Measurements from ENCODE around the gene DENND1A.
A peak's percentile ranks its signal among the peaks of the same experiment; 100 is the strongest.

DENND1A gene

DNA sequence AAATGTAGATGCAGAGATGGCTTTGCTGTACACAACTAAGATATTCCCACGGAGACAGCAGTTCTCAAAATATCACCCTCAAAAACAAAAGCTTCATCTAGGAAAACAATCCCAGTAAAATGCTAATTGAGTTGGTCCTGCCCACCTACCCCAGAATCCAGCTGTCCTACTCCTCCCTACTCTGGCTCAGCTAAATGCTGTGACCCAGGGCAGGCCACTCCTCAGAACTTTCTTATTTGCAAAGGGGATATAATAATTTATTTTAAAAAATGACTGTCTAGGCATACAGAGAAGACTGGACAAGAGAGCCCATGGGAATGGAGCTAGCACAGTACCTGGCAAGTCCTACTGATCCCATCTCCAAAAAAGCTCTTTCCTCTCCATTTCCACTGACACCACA is 411.6 kb downstream of the DENND1A start:
- peak; percentile 20 for DNase-seq

DNA sequence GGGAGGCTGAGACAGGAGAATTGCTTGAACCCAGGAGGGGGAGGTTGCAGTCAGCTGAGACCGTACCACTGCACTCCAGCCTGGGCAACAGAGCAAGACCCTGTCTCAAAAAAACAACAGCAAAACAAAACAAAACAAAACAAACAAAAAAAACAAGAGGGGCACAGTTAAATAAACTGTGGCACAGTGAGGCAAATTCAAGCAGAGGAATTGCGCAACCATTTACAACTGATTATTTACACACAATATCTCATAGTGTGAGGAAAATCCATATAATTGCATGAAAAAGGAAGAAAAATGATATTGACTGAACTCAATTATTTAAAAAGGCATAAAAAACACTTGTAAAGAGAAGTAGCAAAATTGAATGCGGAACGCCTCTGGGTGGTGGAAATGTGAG is 412.4 kb downstream of the DENND1A start:
- no peak for DNase-seq

- DNase-seq, result peak; percentile 22
These were observed 415.2 kb downstream of the DENND1A start for GRCh38 chr9:123514766-123515165.

- DNase-seq, result peak; percentile 49
These were observed 416.4 kb downstream of the DENND1A start for GRCh38 chr9:123513554-123513953.

DNA sequence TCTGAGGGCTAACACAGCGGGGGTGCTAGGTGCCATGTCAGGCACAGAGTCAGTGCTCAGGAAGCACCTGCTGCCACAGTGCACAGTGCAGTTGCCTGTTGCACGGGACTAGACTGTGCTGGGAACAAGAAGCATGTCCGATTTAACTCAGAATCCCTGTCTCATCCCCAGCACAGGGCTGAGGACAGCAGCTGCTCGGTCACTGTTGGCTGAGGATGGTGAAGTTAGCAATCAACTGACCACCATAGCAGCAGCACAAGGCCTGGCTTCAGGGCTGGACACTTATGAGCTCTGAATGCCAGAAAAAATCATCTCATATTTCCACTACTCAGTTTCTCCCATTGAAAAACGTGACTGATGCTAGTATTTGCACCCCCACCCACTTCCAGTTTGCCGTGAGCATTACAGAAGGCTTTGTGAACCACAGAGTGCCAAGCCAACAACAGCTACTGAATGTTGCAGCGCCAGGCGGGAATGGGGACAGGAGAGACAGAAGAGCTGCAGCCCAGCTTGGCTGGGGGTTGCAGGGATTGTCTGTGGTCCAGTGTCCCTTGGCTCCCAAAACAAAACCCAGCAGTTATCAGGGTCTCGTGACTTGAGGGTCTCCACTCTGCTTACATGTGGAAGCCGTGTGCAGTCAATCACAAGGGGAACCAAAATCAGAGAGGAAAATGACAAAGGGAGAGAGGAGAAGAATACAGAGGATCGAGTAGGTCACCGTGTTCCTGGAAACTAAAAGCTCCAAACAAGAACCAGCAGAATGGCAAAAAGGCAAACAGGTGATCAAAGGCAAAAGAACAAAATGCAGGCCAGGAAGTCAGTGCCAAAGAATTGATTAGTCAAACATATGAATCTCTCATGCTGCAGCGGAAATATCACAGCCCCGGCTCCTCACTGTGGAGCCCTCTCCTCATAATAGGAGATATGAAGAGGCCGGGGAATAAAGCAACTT is 418.3 kb downstream of the DENND1A start:
- no peak for DNase-seq

GRCh38 chr9:123509646-123510045 is 420.3 kb downstream of the DENND1A start:
- no peak for DNase-seq

GRCh38 chr9:123508048-123508447 is 421.9 kb downstream of the DENND1A start:
- no peak for DNase-seq

GRCh38 chr9:123505496-123505895 is 424.4 kb downstream of the DENND1A start:
- DNase-seq, result no peak

- DNase-seq, result no peak
These were observed 429.6 kb downstream of the DENND1A start for GRCh38 chr9:123500336-123500735.

GRCh38 chr9:123497830-123498229 is 432.1 kb downstream of the DENND1A start:
- DNase-seq, result no peak

GRCh38 chr9:123495731-123496130 is 434.2 kb downstream of the DENND1A start:
- DNase-seq, result no peak

DNA sequence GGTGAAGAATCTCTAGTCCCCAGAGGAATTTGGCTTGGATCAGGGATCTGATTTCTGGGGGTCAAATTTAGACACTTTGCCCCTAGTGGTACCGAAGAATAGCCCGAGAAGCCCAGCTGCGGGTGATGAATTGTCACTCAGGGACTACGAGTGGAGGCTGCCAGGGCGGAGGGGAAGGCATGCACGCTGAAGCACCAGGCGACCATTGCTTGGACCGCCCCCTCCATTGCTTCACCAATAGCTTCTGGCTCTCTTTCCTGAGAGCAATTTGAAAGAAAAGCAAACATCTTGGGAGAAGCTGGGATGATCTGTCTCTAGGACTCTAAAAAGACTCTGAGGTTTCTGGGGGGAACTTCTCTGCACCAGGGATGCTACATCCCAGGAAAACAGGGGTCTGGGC is 436.3 kb downstream of the DENND1A start:
- no peak for DNase-seq

DNA sequence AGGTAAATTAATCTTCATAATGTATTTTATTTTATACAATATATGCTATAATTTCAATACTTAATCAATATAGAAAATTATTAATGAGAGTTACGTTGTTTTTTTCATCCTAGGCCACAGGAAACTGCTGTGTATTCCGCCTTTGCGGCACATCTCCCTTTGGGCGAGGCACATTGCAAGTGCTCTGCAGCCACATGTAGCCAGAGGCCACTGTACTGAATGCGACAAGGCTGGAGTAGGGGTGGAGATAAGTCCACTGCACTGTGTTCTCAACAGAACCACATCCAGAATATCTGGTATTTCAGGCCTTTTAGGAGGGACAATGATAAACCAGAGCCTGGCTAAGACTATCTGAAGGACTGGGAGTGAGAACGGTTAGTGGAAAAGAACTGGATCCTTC is 439.2 kb downstream of the DENND1A start:
- DNase-seq, result no peak

DNA sequence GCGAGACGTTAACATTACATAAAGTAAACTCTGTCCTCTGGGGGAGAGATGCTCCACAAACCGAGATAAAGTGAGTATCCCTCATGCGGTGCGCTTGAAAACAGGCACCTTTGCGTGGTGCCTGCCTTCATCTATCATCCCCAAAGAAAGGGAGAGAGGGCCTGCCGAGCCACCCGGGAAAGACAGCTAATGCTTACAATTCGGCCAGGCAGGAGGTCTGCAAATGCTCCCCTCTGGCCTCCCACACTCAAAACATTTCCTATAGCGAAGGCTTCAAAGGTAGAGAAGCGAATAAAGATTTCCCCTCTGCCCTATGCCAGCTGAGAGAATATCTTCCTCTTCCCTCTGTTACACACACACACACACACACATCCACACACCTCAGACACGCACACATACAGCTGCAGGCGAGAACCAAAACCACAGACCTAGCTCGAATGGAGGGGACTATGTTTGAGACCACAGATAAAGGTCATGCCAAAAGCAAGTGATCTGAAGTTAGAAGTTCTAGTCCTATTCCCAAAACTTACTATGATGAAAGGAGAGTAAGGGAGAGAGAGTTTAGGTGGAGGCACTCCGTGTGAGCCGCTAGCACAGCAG is 441.1 kb downstream of the DENND1A start:
- DNase-seq, result no peak

GRCh38 chr9:123487944-123488548 is 441.9 kb downstream of the DENND1A start:
- DNase-seq, result no peak

GRCh38 chr9:123486431-123486830 is 443.5 kb downstream of the DENND1A start:
- DNase-seq, result no peak

DNA sequence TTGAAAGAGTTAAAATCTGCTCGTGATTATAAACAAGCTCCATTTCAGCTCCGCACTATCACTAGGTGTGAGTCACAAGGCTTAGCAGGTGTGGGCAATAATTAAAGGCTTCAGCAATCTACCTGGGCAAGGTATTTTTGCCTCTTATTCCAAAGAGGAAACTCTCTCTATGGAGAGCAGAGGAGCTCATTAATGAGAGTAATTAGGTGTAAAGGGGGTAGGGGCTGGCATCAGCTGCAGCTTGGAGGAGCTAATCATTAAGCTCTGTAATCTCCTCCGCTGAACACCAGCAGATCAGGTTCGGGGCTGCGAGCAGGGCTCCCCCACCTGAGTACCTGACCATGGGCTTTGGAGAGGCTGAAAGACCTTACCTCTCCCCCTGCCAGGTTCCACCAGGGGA is 444.7 kb downstream of the DENND1A start:
- DNase-seq, result no peak

GRCh38 chr9:123484130-123484529 is 445.8 kb downstream of the DENND1A start:
- DNase-seq, result no peak

DNA sequence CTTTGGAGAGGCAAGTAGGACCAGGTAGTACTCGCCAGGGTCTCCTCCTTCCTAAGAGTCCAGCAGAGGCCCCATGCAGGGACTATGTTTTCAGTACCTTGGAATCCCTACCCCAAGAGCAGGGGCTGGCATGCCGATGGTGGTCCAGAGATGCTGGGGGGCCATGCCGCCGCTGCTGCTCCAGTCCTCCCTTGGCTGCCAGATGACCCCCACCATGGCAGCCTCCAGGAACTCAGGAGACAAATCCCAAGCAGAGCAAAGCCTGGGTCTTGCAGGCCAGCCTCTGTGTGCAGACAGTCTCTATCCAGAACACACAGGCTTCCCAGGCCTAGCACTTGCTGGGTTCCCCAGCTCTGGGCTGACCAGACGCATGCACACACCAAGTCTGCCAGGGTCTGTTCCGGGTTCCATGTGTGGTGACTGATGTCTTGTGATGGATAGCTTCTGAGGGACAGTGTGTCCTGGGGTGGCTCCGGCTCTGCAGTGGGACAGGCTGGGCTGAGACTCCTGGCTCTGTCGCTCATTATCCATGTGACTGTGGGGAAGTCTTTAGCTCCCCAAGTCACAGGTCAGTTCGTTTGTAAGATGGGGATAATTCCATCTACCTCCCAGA is 446.6 kb downstream of the DENND1A start:
- no peak for DNase-seq

GRCh38 chr9:123482295-123482968 is 447.5 kb downstream of the DENND1A start:
- no peak for DNase-seq

- DNase-seq, result no peak
These were observed 448.6 kb downstream of the DENND1A start for GRCh38 chr9:123481209-123481865.

DNA sequence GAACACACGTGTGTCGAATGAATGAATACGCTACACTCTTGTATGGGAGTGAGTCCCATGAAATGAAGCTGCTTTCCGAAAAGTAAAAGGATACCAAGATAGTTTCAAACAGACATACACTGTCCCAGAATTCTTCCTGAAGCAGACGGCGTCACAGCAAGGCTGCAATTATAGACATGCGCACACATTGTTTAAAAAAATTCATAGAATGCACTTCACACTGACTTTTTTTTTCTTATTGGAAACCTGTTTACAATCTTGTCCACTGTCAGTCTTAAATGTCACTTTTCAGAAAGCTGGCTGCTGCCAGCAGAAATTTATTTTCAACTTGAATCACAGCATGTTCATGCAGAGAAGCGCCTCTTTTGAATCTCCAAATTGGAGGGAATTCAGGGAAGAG is 449.1 kb downstream of the DENND1A start:
- no peak for DNase-seq

Data from islet precursor cell (in vitro differentiated cells).